NCI-H82 (cell line): ENCODE measurements around the gene S100A5.
"Not testable (repeated sequence)": the region's sequence is repeated elsewhere in the genome, so short reads cannot be mapped to it uniquely, and the experiment has no call there.

Experiments used
- DNase-seq: peaks from one replicate; lab custom pipeline; 2025; lab: John Stamatoyannopoulos, UW

Gene S100A5

GRCh38 chr1:153566414-153567371, 26.0 kb upstream of the S100A5 start:
- DNase-seq: peak; percentile 99

- peak; percentile 58 for DNase-seq
Measured at GRCh38 chr1:153565529-153566374, 25.0 kb upstream of the S100A5 start, which contains the start of gene S100A2. S100A2 (minus strand) TSS chr1:153565844; CDS start chr1:153563877, 1,967 bp downstream.

GRCh38 chr1:153563991-153564390, 23.3 kb upstream of the S100A5 start:
- no peak for DNase-seq

GRCh38 chr1:153563483-153563901, 22.8 kb upstream of the S100A5 start:
- peak; percentile 61 for DNase-seq

- DNase-seq: not testable (repeated sequence)
Measured at GRCh38 chr1:153562021-153562420, 21.3 kb upstream of the S100A5 start.

- DNase-seq: no peak
Measured at GRCh38 chr1:153561466-153561985, 20.8 kb upstream of the S100A5 start.

- no peak for DNase-seq
Measured at GRCh38 chr1:153560771-153561465, 20.2 kb upstream of the S100A5 start.

- no peak for DNase-seq
Measured at GRCh38 chr1:153560241-153560640, 19.5 kb upstream of the S100A5 start.

- DNase-seq: no peak
Measured at GRCh38 chr1:153557877-153558276, 17.1 kb upstream of the S100A5 start.

GRCh38 chr1:153556348-153556747, 15.6 kb upstream of the S100A5 start:
- DNase-seq: no peak

- DNase-seq: peak; percentile 24
Measured at GRCh38 chr1:153553830-153554541, 13.3 kb upstream of the S100A5 start.

- no peak for DNase-seq
Measured at GRCh38 chr1:153553096-153553495, 12.4 kb upstream of the S100A5 start.

GRCh38 chr1:153552335-153552734, 11.6 kb upstream of the S100A5 start:
- DNase-seq: no peak

- DNase-seq: no peak
Measured at GRCh38 chr1:153550827-153551500, 10.2 kb upstream of the S100A5 start.

GRCh38 chr1:153550398-153550758, 9.6 kb upstream of the S100A5 start:
- DNase-seq: no peak

- no peak for DNase-seq
Measured at GRCh38 chr1:153549741-153550397, 9.1 kb upstream of the S100A5 start.

- DNase-seq: no peak
Measured at GRCh38 chr1:153548722-153549688, 8.3 kb upstream of the S100A5 start, which contains the start of gene S100A3. S100A3 (minus strand) TSS chr1:153549258; CDS start chr1:153548485, 773 bp downstream.
